Common myeloid progenitor, CD34-positive (primary cell): Measurements from ENCODE around the gene GDF7.

Experiments
- CTCF ChIA-PET: fragments of 350-600 bp; sonication (Branson Sonifier 250); formaldehyde crosslinking; loops from one replicate; lab custom pipeline; 2021; ENCODE audit warnings: antibody characterized with exemption; lab: Charles Lee
- POLR2A ChIA-PET: fragments of 350-600 bp; sonication (Branson Sonifier 250); formaldehyde crosslinking; loops from one replicate; lab custom pipeline; 2021; ENCODE audit warnings: antibody characterized with exemption; lab: Charles Lee
- DNase-seq, 3 donors: peaks; one replicate each; pipeline versions ENCODE4 v3.0.0 to v3.0.0-alpha.2; 2013
- H3K27ac ChIP-seq, 2 experiments: 1 replicate in 1 of 2; 2 replicates in 1 of 2; pipeline ENCODE4 v1.7.0; 2013; ENCODE audit warnings: inconsistent platforms in 2 of 2, low read length in 2 of 2, mild to moderate bottlenecking in 2 of 2, low read depth in 1 of 2, moderate library complexity in 1 of 2; ENCODE audit not compliant: severe bottlenecking in 2 of 2, insufficient read depth in 1 of 2, poor library complexity in 1 of 2
- H3K27me3 ChIP-seq, 5 experiments: replicated peaks in 2 of 5; 1 replicate in 3 of 5; 2 replicates in 2 of 5; pipeline versions ENCODE4 v1.6.1 to v1.7.0; 2013; ENCODE audit warnings: low read length in 4 of 5, mild to moderate bottlenecking in 2 of 5, moderate library complexity in 2 of 5, inconsistent platforms in 1 of 5; ENCODE audit not compliant: insufficient read depth in 5 of 5, control insufficient read depth in 4 of 5
- H3K36me3 ChIP-seq, 4 experiments: 1 replicate in 2 of 4; 2 replicates in 2 of 4; pipeline versions ENCODE4 v1.6.1 to v1.7.0; 2013; ENCODE audit warnings: low read length in 3 of 4, control low read depth in 1 of 4, mild to moderate bottlenecking in 1 of 4; ENCODE audit not compliant: control insufficient read depth in 4 of 4, insufficient read depth in 4 of 4
- H3K4me1 ChIP-seq, 4 experiments: 1 replicate in 3 of 4; 2 replicates in 1 of 4; pipeline versions ENCODE4 v1.6.1 to v1.7.1; 2013; ENCODE audit warnings: low read length in 3 of 4, mild to moderate bottlenecking in 3 of 4, control low read depth in 1 of 4, inconsistent platforms in 1 of 4, moderate library complexity in 1 of 4; ENCODE audit not compliant: control insufficient read depth in 4 of 4, insufficient read depth in 4 of 4; ENCODE audit errors: control extremely low read depth in 1 of 4
- H3K4me3 ChIP-seq, 7 experiments: 1 replicate in 4 of 7; 2 replicates in 3 of 7; pipeline versions ENCODE4 v1.5.1 to v1.7.0; 2013; ENCODE audit warnings: mild to moderate bottlenecking in 7 of 7, low read length in 6 of 7, moderate library complexity in 6 of 7, inconsistent platforms in 2 of 7, low read depth in 2 of 7, control low read depth in 1 of 7; ENCODE audit not compliant: insufficient read depth in 4 of 7, control insufficient read depth in 1 of 7; ENCODE audit errors: extremely low read depth in 1 of 7
- H3K9me3 ChIP-seq, 5 experiments: 1 replicate in 4 of 5; 2 replicates in 1 of 5; pipeline versions ENCODE4 v1.6.1 to v1.7.1; 2013; ENCODE audit warnings: low read length in 4 of 5, mild to moderate bottlenecking in 2 of 5, inconsistent platforms in 1 of 5, low read depth in 1 of 5, moderate library complexity in 1 of 5; ENCODE audit not compliant: control insufficient read depth in 4 of 5, insufficient read depth in 2 of 5; ENCODE audit errors: control extremely low read depth in 1 of 5
- WGBS: methylation state at CpG from one replicate; pipeline ENCODE4 v1.1.5; 2013; ENCODE audit not compliant: insufficient coverage; 5-methylcytosine and 5-hydroxymethylcytosine counted together

GDF7 gene

GRCh38 chr2:20668871-20669475 is 2.0 kb downstream of the GDF7 start:
- H3K27me3 ChIP-seq: peaks cover 0 to 95% (median 48%) of the 10 kb centered on the region in 5 experiments
- ChIA-PET POLR2A (no interaction called here), CTCF (interaction anchor here (0.6 to 2.3 kb wide), 2 partner anchors 8 to 282 kb away, joined by 3 to 14 read pairs; no protein-coding TSS in a partner anchor)

GRCh38 chr2:20669562-20670314 is 2.8 kb downstream of the GDF7 start:
- peak overlapping the region in 1 of 7 experiments; percentile 37 for H3K4me3 ChIP-seq
- peaks cover 0 to 39% (median 36%) of the 10 kb centered on the region in 4 experiments for H3K4me1 ChIP-seq
- 21% methylated on average over 38 of the region's 45 CpGs for WGBS
- CTCF ChIA-PET: interaction anchor here (0.8 to 2.3 kb wide), 2 partner anchors 9 to 23 kb away, joined by 4 to 14 read pairs; no protein-coding TSS in a partner anchor
- no peaks in the 10 kb centered on the region for H3K9me3 ChIP-seq
- no peaks in the 10 kb centered on the region for H3K36me3 ChIP-seq
- no peak overlapping the region for H3K27ac ChIP-seq
- POLR2A ChIA-PET: no interaction called here
- peaks cover 0 to 95% (median 50%) of the 10 kb centered on the region in 5 experiments for H3K27me3 ChIP-seq
- DNase-seq: no peak

More at GRCh38 chr2:20668871-20669475, 2.0 kb downstream of the GDF7 start:
- no peak overlapping the region for H3K27ac ChIP-seq
- no peaks in the 10 kb centered on the region for H3K9me3 ChIP-seq
- H3K4me3 ChIP-seq: peak overlapping the region in 1 of 7 experiments; percentile 19
- 56% methylated on average over 5 of the region's 8 CpGs for WGBS
- DNase-seq: no peak
- H3K4me1 ChIP-seq: peaks cover 0 to 36% (median 35%) of the 10 kb centered on the region in 4 experiments
- H3K36me3 ChIP-seq: no peaks in the 10 kb centered on the region

- H3K4me3 ChIP-seq: no peak overlapping the region
- WGBS: 24% methylated on average over 83 of the region's 83 CpGs
- H3K4me1 ChIP-seq: peaks cover 0 to 41% (median 36%) of the 10 kb centered on the region in 4 experiments
- DNase-seq: peak in 1 of 3 donors; percentile 45
- H3K27ac ChIP-seq: no peak overlapping the region
- ChIA-PET POLR2A (no interaction called here), CTCF (interaction anchor here (0.8 to 2.3 kb wide), 2 partner anchors 9 to 22 kb away, joined by 4 to 14 read pairs; no protein-coding TSS in a partner anchor)
- H3K27me3 ChIP-seq: peaks cover 0 to 88% (median 43%) of the 10 kb centered on the region in 5 experiments
- H3K9me3 ChIP-seq: no peaks in the 10 kb centered on the region
- no peaks in the 10 kb centered on the region for H3K36me3 ChIP-seq
Observed at GRCh38 chr2:20670315-20671035, 3.5 kb downstream of the GDF7 start.

GRCh38 chr2:20671036-20671735 is 4.2 kb downstream of the GDF7 start:
- no peaks in the 10 kb centered on the region for H3K9me3 ChIP-seq
- ChIA-PET POLR2A (no interaction called here), CTCF (interaction anchor here (2.3 kb wide), 1 partner anchor 10 kb away, joined by 14 read pairs; no protein-coding TSS in a partner anchor)
- DNase-seq: peak in 2 of 3 donors; percentile 33 to 45
- H3K36me3 ChIP-seq: no peaks in the 10 kb centered on the region
- 21% methylated on average over 59 of the region's 60 CpGs for WGBS
- H3K4me1 ChIP-seq: peaks cover 0 to 41% (median 29%) of the 10 kb centered on the region in 4 experiments
- peaks cover 0 to 81% (median 42%) of the 10 kb centered on the region in 5 experiments for H3K27me3 ChIP-seq
- H3K27ac ChIP-seq: no peak overlapping the region
- no peak overlapping the region for H3K4me3 ChIP-seq

GRCh38 chr2:20671736-20672080 is 4.8 kb downstream of the GDF7 start:
- H3K27ac ChIP-seq: no peak overlapping the region
- H3K36me3 ChIP-seq: no peaks in the 10 kb centered on the region
- no peaks in the 10 kb centered on the region for H3K9me3 ChIP-seq
- peaks cover 0 to 37% (median 24%) of the 10 kb centered on the region in 4 experiments for H3K4me1 ChIP-seq
- POLR2A ChIA-PET: no interaction called here
- peaks cover 0 to 76% (median 42%) of the 10 kb centered on the region in 5 experiments for H3K27me3 ChIP-seq
- CTCF ChIA-PET: interaction anchor here (0.7 to 13.6 kb wide), 3 partner anchors 10 to 407 kb away, joined by 3 to 107 read pairs (median 5); no protein-coding TSS in a partner anchor
- no peak overlapping the region for H3K4me3 ChIP-seq
- 20% methylated on average over 10 of the region's 13 CpGs for WGBS
- no peak for DNase-seq

GRCh38 chr2:20672201-20672951 is 5.4 kb downstream of the GDF7 start:
- no peaks in the 10 kb centered on the region for H3K36me3 ChIP-seq
- ChIA-PET POLR2A (no interaction called here), CTCF (interaction anchor here (0.7 to 13.6 kb wide), 5 partner anchors 9 to 406 kb away, joined by 3 to 107 read pairs (median 3); no protein-coding TSS in a partner anchor)
- H3K4me1 ChIP-seq: peaks cover 0 to 36% (median 22%) of the 10 kb centered on the region in 4 experiments
- H3K9me3 ChIP-seq: no peaks in the 10 kb centered on the region
- 44% methylated on average over 5 of the region's 18 CpGs for WGBS
- no peak overlapping the region for H3K27ac ChIP-seq
- H3K4me3 ChIP-seq: no peak overlapping the region
- no peak for DNase-seq
- peaks cover 0 to 74% (median 42%) of the 10 kb centered on the region in 5 experiments for H3K27me3 ChIP-seq
